Thymus (tissue), 11 donors: ENCODE measurements around the gene ARMH4. TPM values are rescaled to one million over a fixed set of nuclear protein-coding genes. Genes with fewer than 3 reads are reported as not detected.

ENCODE experiments used
- DNase-seq, 9 donors: peaks; one replicate each; pipeline ENCODE4 v3.0.0-alpha.2; 2013; ENCODE audit warnings: low spot score in 9 of 9, low read depth in 6 of 9, missing footprints in 1 of 9
- H3K27ac ChIP-seq, 2 donors: one replicate each; pipeline ENCODE4 v1.5.1; 2013; ENCODE audit warnings: control low read depth in 1 of 2, low read depth in 1 of 2, low read length in 1 of 2, mild to moderate bottlenecking in 1 of 2, moderate library complexity in 1 of 2
- H3K27me3 ChIP-seq, 2 donors: one replicate each; pipeline ENCODE4 v1.5.1; 2013; ENCODE audit warnings: low read length in 1 of 2; ENCODE audit not compliant: control insufficient read depth in 2 of 2, insufficient read depth in 1 of 2
- H3K36me3 ChIP-seq, 2 donors: one replicate each; pipeline ENCODE4 v1.5.1; 2013; ENCODE audit warnings: low read length in 1 of 2, mild to moderate bottlenecking in 1 of 2, moderate library complexity in 1 of 2; ENCODE audit not compliant: control insufficient read depth in 2 of 2, insufficient read depth in 2 of 2
- H3K4me1 ChIP-seq, 2 donors: one replicate each; pipeline ENCODE4 v1.5.1; 2013; ENCODE audit warnings: low read length in 2 of 2; ENCODE audit not compliant: control insufficient read depth in 2 of 2, insufficient read depth in 2 of 2
- H3K4me3 ChIP-seq, 2 donors: one replicate each; pipeline ENCODE4 v1.5.1; 2013; ENCODE audit warnings: low read length in 2 of 2, control low read depth in 1 of 2, mild to moderate bottlenecking in 1 of 2
- H3K9me3 ChIP-seq, 2 donors: one replicate each; pipeline ENCODE4 v1.5.1; 2013; ENCODE audit warnings: low read length in 1 of 2, mild to moderate bottlenecking in 1 of 2; ENCODE audit not compliant: control insufficient read depth in 2 of 2, insufficient read depth in 1 of 2
- WGBS: extraction: QIAGEN DNeasy Blood & Tissue Kit; methylation state at CpG from one replicate; pipeline ENCODE4 v1.1.7; 2013; 5-methylcytosine and 5-hydroxymethylcytosine counted together
- polyA plus RNA-seq: library from polyadenylated mRNA; stranded (reverse); fragments of 200-250 nt; gene quantifications from one replicate; pipeline ENCODE4 v1.2.3, GENCODE V29; 2013
- total RNA-seq: library from RNA; stranded (reverse); fragments of 120-200 nt; gene quantifications from one replicate; pipeline ENCODE4 v1.2.4, GENCODE V29; 2013
- donor health status: healthy.

Gene ARMH4
- total and polyA plus RNA-seq, 2 donors: 0.82 to 1.6 TPM

DNA sequence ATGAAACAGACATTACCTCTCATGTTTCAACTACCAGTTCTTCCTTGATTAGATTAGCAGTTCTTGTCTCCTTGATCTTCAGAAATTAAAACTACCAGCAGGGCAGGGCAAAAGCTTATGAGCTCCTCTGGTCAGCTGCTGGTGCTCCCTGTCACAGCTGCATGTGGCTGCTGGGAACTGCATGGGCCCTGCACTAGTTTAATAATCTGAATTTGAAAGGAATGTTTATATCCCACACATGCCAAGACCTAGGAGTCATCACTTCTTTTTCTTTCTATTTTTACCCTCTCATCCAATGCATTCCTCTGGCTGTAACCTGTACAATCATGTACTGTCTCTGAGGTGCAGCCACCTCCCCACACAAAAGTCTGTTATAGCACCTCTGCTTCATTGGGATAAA is 73.9 kb downstream of the ARMH4 start:
- no peak overlapping the region for H3K27ac ChIP-seq
- H3K36me3 ChIP-seq: no peaks in the 10 kb centered on the region
- DNase-seq: no peak

DNA sequence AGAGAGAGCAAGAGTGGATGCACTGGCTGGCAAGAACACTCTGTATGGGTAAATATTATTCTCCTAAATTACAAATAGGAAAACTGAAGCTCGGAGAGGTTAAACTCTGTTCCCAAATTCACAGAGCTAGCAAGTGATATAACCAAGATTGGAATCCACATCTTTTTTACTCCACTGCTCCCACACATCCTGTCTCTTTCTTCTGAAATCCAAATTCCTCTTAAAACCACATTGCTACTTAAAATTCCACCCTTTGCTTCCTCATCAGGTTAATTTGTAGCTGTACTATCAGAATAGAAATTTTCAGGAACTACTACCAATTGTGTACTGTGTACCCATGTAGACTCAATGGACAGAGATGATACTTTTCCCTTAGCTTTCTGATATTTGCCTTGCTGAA is 74.4 kb downstream of the ARMH4 start:
- Histone ChIP-seq H3K4me1 (no peaks in the 10 kb centered on the region), H3K9me3 (no peaks in the 10 kb centered on the region), H3K4me3 (no peak overlapping the region), H3K27me3 (no peaks in the 10 kb centered on the region), H3K27ac (no peak overlapping the region), H3K36me3 (no peaks in the 10 kb centered on the region)
- DNase-seq: no peak
- WGBS: 96% methylated on average over 1 of the region's 1 CpG

More for the DNA sequence above, 73.9 kb downstream of the ARMH4 start:
- Histone ChIP-seq H3K27me3 (no peaks in the 10 kb centered on the region), H3K4me1 (no peaks in the 10 kb centered on the region), H3K9me3 (no peaks in the 10 kb centered on the region), H3K4me3 (no peak overlapping the region)

DNA sequence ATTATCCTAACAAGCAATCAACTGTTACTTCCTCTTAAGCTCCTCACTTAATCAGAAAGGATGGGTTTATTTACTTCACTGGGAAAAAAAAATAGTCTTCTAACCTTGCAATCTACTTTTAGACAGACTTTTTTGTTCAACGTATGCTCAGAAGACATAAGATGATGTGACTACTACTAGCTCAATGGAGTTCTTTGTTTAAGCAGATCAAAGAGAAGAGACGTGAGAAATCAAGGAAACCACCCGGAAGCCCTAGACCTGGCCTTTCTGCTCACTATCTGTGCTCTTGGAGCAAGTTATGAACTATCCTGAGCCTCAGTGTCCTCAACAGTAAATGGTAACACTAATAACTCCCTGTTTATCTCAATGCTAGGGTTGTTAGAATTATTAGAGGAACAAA is 78.5 kb downstream of the ARMH4 start:
- WGBS: 80% methylated on average over 3 of the region's 3 CpGs
- no peak overlapping the region for H3K4me3 ChIP-seq
- H3K27me3 ChIP-seq: no peaks in the 10 kb centered on the region
- no peak for DNase-seq
- H3K36me3 ChIP-seq: no peaks in the 10 kb centered on the region
- H3K27ac ChIP-seq: no peak overlapping the region
- H3K9me3 ChIP-seq: no peaks in the 10 kb centered on the region
- no peaks in the 10 kb centered on the region for H3K4me1 ChIP-seq

DNA sequence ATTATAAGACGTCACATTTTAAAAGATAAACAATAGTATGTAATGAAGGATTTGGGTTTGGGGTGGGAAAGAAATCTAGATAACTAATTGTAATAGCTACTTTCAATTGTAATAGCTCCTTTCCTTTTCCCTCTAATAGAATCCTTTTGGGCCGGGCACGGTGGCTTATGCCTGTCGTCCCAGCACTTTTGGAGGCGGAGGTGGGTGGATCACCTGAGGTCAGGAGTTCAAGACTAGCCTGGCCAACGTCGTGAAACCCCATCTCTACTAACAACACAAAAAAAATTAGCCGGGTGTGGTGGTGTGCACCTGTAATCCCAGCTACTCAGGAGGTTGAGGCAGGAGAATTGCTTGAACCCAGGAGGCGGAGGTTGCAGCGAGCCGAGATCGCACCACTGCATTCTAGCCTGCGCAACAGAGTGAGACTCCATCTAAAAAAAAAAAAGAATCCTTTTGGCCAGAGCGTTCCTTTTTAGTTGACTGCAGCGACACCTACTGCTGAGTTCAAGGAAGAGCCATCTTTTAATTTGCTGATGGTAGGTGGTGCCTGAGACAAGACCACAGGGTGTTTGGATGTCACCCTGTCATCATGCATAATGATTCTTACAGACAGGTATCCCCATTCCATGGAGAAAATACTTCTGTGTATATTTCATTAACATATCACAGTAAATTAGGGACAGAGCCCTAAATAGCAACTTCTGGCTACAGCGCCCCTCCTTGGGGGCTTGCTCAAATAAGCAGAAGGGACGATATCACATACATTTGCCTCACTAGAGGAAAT is 79.5 kb downstream of the ARMH4 start:
- no peaks in the 10 kb centered on the region for H3K4me1 ChIP-seq
- peak; percentile 9 to 63 (median 30) for DNase-seq
- no peak overlapping the region for H3K4me3 ChIP-seq
- no peaks in the 10 kb centered on the region for H3K27me3 ChIP-seq
- WGBS: 35% methylated on average over 17 of the region's 17 CpGs
- H3K9me3 ChIP-seq: no peaks in the 10 kb centered on the region
- no peak overlapping the region for H3K27ac ChIP-seq
- no peaks in the 10 kb centered on the region for H3K36me3 ChIP-seq

DNA sequence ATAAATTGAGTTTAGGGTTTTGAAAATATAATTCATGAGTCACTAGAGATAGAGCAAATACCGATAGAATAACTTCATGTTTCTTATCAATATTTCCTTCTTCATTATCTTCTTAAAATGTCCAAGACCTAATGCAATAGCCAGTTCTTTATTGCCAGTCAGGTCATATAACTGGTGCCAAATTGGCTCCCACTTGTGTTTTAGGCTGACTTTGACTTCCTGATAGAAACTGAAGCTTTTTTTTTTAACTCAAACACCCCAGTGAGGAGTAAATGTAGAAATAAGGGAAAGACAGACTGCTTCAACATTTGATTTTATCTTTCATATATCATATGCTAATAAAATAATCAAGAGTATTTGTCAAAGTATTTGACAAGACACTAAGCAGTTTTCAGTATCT is 80.7 kb downstream of the ARMH4 start:
- no peaks in the 10 kb centered on the region for H3K9me3 ChIP-seq
- no peaks in the 10 kb centered on the region for H3K36me3 ChIP-seq
- DNase-seq: no peak
- no peak overlapping the region for H3K4me3 ChIP-seq
- no peaks in the 10 kb centered on the region for H3K27me3 ChIP-seq
- H3K27ac ChIP-seq: no peak overlapping the region
- H3K4me1 ChIP-seq: no peaks in the 10 kb centered on the region
- WGBS: 94% methylated on average over 1 of the region's 1 CpG

DNA sequence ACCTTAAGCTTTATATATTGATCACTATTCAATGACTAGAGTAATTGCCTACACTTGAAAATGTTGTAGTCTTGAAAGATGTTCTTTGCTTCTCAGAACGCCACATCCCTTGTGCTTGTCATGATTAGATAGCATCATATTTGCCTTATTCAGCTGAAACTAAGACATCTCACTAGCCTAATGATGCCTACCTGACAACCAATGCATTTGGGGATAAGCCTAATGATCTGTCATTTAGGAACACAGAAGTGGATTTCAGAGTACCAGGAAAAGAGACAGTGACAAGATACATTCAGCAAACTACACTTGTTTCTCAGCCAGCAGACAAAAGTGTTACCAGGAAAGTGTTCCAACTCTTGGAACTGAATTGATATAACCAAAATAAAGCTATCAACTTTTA is 83.7 kb downstream of the ARMH4 start:
- WGBS: 99% methylated on average over 1 of the region's 1 CpG
- Histone ChIP-seq H3K36me3 (no peaks in the 10 kb centered on the region), H3K9me3 (no peaks in the 10 kb centered on the region), H3K27me3 (no peaks in the 10 kb centered on the region), H3K27ac (no peak overlapping the region), H3K4me1 (no peaks in the 10 kb centered on the region), H3K4me3 (no peak overlapping the region)
- no peak for DNase-seq

DNA sequence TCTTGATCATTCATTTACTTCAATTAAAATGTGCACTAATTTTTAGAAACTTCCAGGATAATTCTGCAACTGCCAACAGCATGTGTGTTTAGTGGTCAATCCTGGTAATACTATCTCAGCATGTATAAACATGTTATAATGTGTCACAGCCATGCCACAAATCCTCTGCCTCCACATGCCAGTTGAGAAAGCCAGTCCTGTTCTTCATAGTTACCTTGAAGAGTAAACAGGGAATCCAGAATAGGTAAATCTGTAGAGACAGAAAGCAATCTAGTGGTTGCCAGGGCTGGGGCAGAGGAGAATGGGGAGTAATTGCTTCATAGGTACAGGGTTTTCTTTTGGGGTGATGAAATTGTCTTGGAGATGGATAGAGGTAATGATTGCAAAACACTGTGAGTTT is 85.9 kb downstream of the ARMH4 start:
- H3K27me3 ChIP-seq: no peaks in the 10 kb centered on the region
- H3K4me3 ChIP-seq: no peak overlapping the region
- H3K9me3 ChIP-seq: no peaks in the 10 kb centered on the region
- H3K27ac ChIP-seq: no peak overlapping the region
- no peaks in the 10 kb centered on the region for H3K4me1 ChIP-seq
- DNase-seq: no peak
- H3K36me3 ChIP-seq: no peaks in the 10 kb centered on the region

DNA sequence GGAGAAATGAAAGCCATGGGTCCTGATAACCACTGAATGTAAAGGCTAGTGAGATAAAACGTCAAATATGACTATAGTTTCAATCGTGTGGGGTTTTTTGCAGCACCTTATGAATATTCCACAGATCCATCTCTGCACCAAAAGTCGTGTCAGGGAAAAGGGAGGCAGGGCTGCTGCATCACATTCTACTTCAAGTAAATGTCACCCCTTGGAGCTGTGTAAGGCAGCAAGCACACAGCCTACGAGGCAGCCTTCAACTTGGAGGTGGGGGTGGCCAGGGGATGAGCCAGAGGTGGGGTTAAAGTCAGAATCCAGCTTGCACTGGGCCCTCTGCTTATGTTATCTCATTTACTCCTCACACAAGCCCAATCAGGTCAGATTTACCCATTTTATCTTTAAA is 90.4 kb downstream of the ARMH4 start:
- WGBS: 85% methylated on average over 4 of the region's 4 CpGs
- no peak for DNase-seq
- no peaks in the 10 kb centered on the region for H3K4me1 ChIP-seq
- no peak overlapping the region for H3K4me3 ChIP-seq
- no peaks in the 10 kb centered on the region for H3K27me3 ChIP-seq
- H3K36me3 ChIP-seq: no peaks in the 10 kb centered on the region
- H3K9me3 ChIP-seq: no peaks in the 10 kb centered on the region
- no peak overlapping the region for H3K27ac ChIP-seq

DNA sequence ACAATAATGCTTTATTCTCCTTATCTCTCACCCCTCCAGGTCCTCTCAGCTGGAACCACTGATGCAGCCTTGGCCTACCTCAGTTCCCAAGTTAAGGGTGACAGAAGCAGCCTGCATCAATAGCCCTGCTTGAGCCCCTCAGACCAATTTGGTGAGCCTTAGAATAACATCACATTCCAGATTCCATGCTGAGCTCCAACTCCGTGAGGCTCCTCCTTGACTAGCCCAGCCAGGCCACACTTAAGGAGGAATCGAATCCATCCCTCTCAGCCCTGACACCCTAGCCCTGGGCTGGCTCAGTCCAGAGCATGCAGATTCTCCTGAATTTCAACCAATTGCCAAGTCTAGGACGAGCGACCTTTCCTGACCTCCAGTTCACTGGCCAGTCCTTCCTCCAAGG is 91.1 kb downstream of the ARMH4 start:
- no peak for DNase-seq
- no peaks in the 10 kb centered on the region for H3K9me3 ChIP-seq
- H3K4me1 ChIP-seq: no peaks in the 10 kb centered on the region
- H3K27ac ChIP-seq: no peak overlapping the region
- no peaks in the 10 kb centered on the region for H3K27me3 ChIP-seq
- 81% methylated on average over 4 of the region's 4 CpGs for WGBS
- H3K4me3 ChIP-seq: no peak overlapping the region
- H3K36me3 ChIP-seq: no peaks in the 10 kb centered on the region
